IPS-NIHi7 (cell line): Measurements from ENCODE around the gene HDC.

Experiments
- DNase-seq: peaks from one replicate; pipeline ENCODE4 v3.0.0; 2012; ENCODE audit warnings: mixed read lengths; ENCODE audit errors: extremely low spot score

Gene HDC

DNA sequence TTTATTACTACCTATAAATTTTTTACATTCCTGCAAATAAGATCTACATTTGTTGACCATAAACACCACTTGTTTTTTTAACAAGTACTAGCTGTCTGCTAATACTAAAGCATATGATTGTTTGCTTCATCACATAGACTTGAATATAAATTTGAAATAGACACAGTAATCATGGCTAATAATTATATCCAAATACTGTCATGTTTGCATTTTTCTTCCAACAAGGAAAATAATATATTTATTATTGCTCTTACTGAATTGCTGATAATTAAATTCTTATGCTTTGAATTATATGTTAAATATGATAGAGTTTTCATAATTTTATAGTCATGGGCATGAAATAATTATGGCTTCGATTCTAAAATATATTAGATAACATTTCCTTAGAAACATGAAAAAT, 40.5 kb downstream of the HDC start:
- DNase-seq = no peak

DNA sequence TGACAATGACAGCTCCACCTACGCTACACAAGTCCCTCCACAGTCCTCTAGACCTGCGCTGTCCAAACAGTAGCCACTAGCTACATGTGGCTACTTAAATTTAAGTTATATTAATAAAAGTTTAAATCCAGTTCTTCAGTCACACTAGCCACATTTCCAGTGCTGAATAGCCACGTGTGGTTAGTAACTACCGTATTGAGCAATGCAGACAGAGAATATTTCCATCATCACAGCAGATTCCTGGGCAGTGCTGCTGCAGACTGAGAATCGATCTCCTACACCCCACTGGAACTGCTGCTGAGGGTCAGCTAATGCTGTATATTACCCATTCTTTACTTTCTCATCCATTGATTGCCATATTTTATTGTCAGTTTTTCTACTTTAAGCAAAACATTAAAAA, 40.9 kb downstream of the HDC start:
- no peak for DNase-seq

DNA sequence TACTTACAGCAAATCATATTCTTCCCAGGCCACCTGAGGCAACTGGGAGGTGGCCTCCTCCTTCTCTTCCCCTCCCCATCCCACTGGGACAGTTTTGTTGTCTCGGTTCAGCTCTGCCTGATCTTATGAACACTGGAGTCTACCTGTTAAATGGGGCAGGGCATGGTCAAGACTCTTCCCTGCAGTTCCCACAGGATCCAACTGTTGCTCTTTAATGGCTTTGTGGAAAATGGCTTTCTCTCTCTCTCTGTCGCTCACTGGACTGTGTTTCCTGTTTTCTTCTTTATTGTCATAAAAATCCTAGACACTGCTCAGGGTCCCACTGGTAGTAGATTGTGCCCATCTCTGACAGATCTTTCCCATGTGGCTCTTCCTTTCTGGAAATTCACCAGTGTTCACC, 43.3 kb downstream of the HDC start:
- no peak for DNase-seq

DNA sequence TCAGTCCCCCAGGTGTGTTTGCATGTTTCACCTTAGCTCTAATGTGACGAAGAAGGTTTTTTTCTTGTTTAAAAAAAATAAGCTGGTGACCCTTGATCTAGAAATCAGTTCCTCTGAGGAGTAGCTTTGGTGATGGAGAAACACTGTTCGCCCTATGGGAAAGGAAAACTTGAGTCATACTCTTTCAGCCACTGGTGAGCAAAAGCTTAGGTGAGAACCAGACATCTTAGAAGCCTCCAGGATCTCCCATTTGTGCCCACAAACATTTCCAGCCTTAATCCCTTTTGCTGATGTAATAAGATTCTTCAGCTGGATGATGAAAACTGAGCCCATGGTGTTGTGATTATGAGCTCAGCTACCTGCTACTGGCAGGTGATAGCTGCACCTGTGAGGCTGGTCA, 45.7 kb downstream of the HDC start:
- DNase-seq = no peak

DNA sequence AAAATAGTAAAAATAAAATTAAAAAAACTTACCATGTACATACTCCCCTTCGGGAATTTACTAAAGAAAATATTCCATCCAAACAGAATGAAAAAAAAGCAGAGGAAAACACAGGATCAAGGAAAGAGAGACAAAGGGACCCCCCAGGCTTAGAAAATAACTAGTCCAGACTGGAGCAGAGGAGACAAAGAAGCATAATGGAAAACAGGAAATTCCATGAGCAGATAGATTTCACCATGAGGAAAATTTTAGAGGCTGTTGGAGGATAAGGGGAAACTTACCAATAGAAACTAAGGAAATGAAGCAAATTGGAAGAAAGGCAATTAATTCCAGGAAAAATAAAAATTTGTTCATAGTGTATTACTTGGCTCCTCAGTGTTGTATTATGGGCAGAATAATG, 46.8 kb downstream of the HDC start:
- no peak for DNase-seq

DNA sequence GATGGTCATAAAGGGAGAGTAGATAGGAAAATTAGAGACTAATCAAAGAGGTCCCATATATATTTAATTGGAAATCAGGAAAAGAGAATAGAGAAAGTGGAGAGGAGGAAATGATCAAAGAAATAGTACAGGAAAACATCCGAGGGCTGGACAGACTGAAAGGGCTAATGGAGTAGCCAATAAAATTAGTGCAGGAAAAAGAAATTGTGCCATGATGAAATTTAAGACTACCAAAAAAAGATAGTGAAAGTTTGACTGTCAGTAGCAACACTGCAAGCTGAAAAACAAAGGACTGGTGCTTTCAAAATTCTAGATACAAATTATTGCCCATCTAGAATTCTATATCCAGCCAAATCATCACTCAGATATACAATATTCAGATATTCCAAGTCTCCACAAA, 47.2 kb downstream of the HDC start:
- no peak for DNase-seq

DNA sequence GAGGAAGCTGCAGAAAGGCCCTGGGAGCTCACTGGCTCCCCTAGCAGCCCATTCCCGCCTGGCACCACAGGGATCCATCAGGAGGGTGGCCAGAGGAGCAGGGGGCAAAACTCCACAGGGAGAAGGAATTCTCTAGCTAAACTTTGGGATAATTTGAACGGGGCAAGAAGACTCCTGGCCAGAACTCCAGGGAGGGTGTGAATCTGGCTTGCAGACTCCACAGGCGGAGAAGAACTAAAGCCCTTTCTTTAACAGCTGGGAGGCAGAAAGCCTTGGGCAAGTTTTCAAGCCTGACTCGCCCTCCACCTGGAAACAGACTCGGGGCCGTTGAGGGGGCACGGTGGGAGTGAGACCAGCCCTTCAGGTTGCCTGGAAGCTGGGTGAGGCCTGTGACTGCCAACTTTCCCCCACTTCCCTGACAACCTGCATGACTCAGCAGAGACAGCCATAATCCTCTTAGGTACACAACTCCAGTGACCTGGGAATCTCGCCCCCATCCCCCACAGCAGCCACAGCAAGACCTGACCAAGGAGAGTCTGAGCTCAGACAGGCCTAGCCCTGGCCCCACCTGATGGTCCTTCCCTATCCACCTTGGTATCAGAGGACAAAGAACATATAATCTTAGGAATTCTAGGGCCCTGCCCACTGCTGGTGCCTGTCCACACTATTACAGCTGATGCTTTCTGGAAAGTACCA, 54.9 kb downstream of the HDC start:
- no peak for DNase-seq

DNA sequence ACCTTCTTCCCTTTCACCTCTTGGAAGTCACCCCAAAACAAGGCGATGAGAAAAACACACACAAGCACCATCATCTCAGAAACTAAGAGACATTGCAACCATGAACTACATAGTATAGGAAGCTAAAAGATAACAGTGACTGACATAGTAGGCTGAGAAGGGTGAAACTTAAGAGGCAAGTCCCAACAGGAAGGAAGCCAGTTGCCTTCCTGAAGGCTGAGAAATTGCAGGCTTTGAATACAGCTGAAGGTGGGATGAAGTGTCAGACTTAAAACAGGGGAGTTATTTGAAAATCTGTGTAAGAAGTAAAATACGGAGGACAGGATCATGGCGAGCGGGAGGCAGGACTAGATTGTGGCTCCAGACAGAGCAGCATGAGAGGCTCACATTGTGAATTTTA, 55.7 kb downstream of the HDC start:
- no peak for DNase-seq

DNA sequence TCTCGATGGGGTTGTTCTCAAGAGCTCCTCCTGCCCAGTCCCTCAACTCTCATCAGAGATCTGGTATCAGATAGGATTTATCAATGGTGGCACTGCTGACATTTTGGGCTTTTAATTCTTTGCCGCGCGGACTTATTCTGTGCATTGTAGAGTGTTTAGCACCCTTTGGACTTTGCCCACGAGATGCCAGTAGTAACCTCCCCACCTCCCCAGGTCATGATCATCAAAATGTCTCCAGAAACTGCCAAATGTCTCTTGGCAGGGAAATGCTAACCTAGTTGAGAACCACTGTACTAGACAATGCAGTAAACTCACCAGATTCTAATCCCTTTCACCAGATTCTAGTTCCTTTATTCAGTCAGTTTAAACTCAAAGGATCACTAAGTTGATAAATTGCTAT, 59.5 kb downstream of the HDC start:
- no peak for DNase-seq

DNA sequence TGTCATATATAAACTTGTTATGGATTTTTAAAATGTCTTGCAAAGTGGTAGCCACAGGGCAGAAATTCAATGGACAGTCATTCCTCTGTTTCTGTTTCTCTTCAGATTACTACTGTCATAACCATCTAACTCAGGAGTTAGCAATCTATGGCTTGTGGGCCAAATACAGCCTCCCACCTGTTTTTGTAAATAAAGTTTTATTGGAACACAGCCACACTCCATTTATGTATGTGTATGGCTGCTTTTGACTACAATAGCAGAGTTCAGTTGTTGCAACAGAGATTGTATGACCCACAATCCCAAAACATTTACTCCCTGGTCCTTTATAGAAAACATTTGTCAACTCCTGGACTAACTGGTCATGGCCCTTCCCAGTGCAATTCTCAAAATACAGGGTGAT, 63.5 kb downstream of the HDC start:
- DNase-seq = no peak

DNA sequence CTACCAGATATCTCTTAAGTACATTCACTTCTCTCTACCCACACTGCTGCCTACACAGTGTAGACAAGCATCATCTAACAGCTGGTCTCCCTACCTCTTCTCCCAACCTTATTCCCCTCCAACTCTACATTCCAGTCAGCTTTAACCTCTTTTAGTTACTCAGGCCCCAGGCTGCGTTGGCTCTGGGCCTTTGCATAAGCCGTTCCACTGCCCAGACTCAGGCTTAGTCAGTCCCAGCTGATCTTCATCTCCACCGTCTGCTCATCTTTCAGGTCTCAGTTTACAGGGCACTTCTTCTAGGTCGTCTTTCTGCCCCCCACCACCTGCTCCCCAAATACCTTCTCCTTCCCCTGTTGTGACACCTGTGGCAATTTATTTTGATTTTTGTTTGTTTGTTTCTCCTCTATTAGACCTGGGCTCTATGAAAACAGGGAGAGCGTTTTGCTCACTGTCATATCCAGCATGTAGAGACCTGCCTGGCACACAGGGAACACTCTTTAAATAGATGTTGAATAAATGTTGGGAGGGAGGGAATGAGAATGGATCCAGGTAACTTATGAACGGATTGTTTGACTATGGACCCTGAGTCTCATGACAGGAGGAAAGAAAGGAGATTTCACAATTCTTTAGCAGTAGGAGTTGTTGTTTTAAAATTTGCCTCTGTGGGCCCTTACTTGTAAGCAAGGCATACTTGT, 72.5 kb downstream of the HDC start:
- no peak for DNase-seq

DNA sequence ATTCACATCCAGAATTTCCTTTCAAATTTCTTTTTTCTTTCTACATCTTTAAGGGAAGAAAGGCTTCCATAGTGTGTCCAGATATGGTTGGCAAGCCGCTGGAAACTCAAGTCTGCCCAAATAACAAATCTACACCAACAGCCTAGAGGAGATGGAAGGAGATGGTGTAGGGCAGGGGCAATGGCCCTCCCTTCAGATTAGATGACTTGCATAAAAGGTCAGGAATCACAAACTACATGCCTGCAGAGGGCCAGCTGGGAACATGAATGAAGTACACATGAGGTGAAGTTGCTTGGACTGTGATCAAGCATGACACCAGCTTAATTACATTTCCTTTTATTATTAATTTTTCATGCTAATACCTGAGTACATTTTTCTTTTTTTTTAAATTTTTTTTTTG, 73.4 kb downstream of the HDC start:
- DNase-seq = no peak
